Caco-2 (cell line): ENCODE measurements around the gene ENTPD8. TPM values are rescaled to one million over a fixed set of nuclear protein-coding genes. Genes with fewer than 3 reads are reported as not detected.

Experiments used
- BruUV-seq: library from RNA; stranded (reverse); fragments of 400-500 nt; replicated peaks from 2 replicates; lab custom pipeline; 2021; lab: Mats Ljungman, UMichigan
- CTCF ChIA-PET: fragments of 300-600 bp; sonication (Branson Sonifier 250); formaldehyde crosslinking; loops from one replicate; lab custom pipeline; 2022; ENCODE audit warnings: antibody characterized with exemption; lab: Charles Lee
- POLR2A ChIA-PET: fragments of 300-600 bp; sonication (Branson Sonifier 250); formaldehyde crosslinking; loops from one replicate; lab custom pipeline; 2022; ENCODE audit warnings: antibody characterized with exemption; lab: Charles Lee
- DNase-seq, 2 experiments: peaks; one replicate each; pipeline versions ENCODE4 v3.0.0 to v3.0.0-alpha.2; 2020 to 2022
- H3K27me3 ChIP-seq: replicated peaks from 2 replicates; pipeline ENCODE4 v1.6.0; 2011; ENCODE audit warnings: low read length; ENCODE audit not compliant: control insufficient read depth, insufficient read depth
- H3K36me3 ChIP-seq: 2 replicates; pipeline ENCODE4 v1.5.1; 2011; ENCODE audit warnings: low read length; ENCODE audit not compliant: control insufficient read depth, insufficient read depth
- H3K4me1 ChIP-seq: fragments of 250-450 bp; sonication (Bioruptor Pico); 2 replicates; pipeline ENCODE4 v1.5.1; 2020; ENCODE audit warnings: mild to moderate bottlenecking
- H3K4me3 ChIP-seq: 2 replicates; pipeline ENCODE4 v1.5.1; 2011; ENCODE audit warnings: low read depth, mild to moderate bottlenecking, control low read depth, low read length
- H3K9me3 ChIP-seq: fragments of 250-450 bp; sonication (Bioruptor Pico); 2 replicates; pipeline ENCODE4 v1.5.1; 2020; ENCODE audit warnings: mild to moderate bottlenecking, moderate library complexity
- H3K27ac Mint-ChIP-seq: one replicate; pipeline ENCODE4 v1.8.0; 2022; ENCODE audit warnings: mixed read lengths; ENCODE audit not compliant: unreplicated experiment
- H3K27me3 Mint-ChIP-seq: one replicate; pipeline ENCODE4 v1.8.0; 2022; ENCODE audit warnings: mixed read lengths; ENCODE audit not compliant: insufficient read depth, unreplicated experiment
- H3K36me3 Mint-ChIP-seq: one replicate; pipeline ENCODE4 v1.8.0; 2022; ENCODE audit warnings: mild to moderate bottlenecking, mixed read lengths; ENCODE audit not compliant: insufficient read depth, unreplicated experiment
- H3K4me1 Mint-ChIP-seq: one replicate; pipeline ENCODE4 v1.8.0; 2022; ENCODE audit warnings: low read depth, mixed read lengths; ENCODE audit not compliant: unreplicated experiment
- H3K4me3 Mint-ChIP-seq: one replicate; pipeline ENCODE4 v1.8.0; 2022; ENCODE audit warnings: mild to moderate bottlenecking, moderate library complexity, mixed read lengths; ENCODE audit not compliant: unreplicated experiment
- H3K9me3 Mint-ChIP-seq: one replicate; pipeline ENCODE4 v1.8.0; 2022; ENCODE audit warnings: mixed read lengths; ENCODE audit not compliant: unreplicated experiment
- CTCF ChIP-seq, 2 experiments: fragments of 200-600 bp in 1 of 2; IDR thresholded peaks; 1 replicate in 1 of 2; 2 replicates in 1 of 2; pipeline versions ENCODE4 v1.5.1 to v1.8.0; 2011 to 2022; ENCODE audit warnings: antibody characterized with exemption in 1 of 2, control low read depth in 1 of 2, inconsistent platforms in 1 of 2, low read depth in 1 of 2, low read length in 1 of 2, mild to moderate bottlenecking in 1 of 2, moderate library complexity in 1 of 2; ENCODE audit not compliant: insufficient read depth in 1 of 2, severe bottlenecking in 1 of 2, unreplicated experiment in 1 of 2
- intact Hi-C: fragments of 100-400 bp; cut with micrococcal nuclease; formaldehyde crosslinking; loops from one replicate; pipeline ENCODE4 v1.10.0; 2022; ENCODE audit not compliant: unreplicated experiment
- total RNA-seq: library from RNA; stranded (reverse); gene quantifications from 2 replicates; pipeline ENCODE4 v1.2.3, GENCODE V29; 2022

The ENTPD8 gene
- total RNA-seq, 1 experiment from 2014 or later = 8.6 TPM

- Mint-ChIP-seq H3K9me3 (no peaks in the 10 kb centered on the region), H3K36me3 (peaks cover 5% of the 10 kb centered on the region), H3K27me3 (no peaks in the 10 kb centered on the region), H3K4me1 (no peaks in the 10 kb centered on the region), H3K27ac (no peak overlapping the region), H3K4me3 (no peak overlapping the region)
- CTCF ChIA-PET = no interaction called here
- Histone ChIP-seq H3K4me1 (no peaks in the 10 kb centered on the region), H3K9me3 (no peaks in the 10 kb centered on the region), H3K4me3 (no peak overlapping the region), H3K36me3 (no peaks in the 10 kb centered on the region), H3K27me3 (no peaks in the 10 kb centered on the region)
- TF ChIP-seq CTCF (IDR thresholded peaks at IDR 0.05; ENCODE audit: insufficient read depth in 1 of 2, low read depth in 1 of 2, low read length in 1 of 2, severe bottlenecking in 1 of 2, unreplicated experiment in 1 of 2) = no peak
- intact Hi-C loops = no loop called here
- no TSS peak for BruUV-seq
- POLR2A ChIA-PET = no interaction called here
- DNase-seq = no peak
Observed at GRCh38 chr9:137408651-137409405, 32.3 kb downstream of the ENTPD8 start.

GRCh38 chr9:137407590-137408300 is 33.4 kb downstream of the ENTPD8 start:
- DNase-seq = no peak
- Histone ChIP-seq H3K4me3 (no peak overlapping the region), H3K9me3 (no peaks in the 10 kb centered on the region), H3K36me3 (no peaks in the 10 kb centered on the region), H3K27me3 (no peaks in the 10 kb centered on the region), H3K4me1 (no peaks in the 10 kb centered on the region)
- Mint-ChIP-seq H3K27me3 (no peaks in the 10 kb centered on the region), H3K4me3 (no peak overlapping the region), H3K4me1 (no peaks in the 10 kb centered on the region), H3K36me3 (peaks cover 4% of the 10 kb centered on the region), H3K27ac (no peak overlapping the region), H3K9me3 (no peaks in the 10 kb centered on the region)
- no TSS peak for BruUV-seq
- intact Hi-C loops = loop anchor here (1.0 kb wide), 1 partner anchor 120 kb away; no protein-coding TSS in a partner anchor
- CTCF ChIA-PET = no interaction called here
- POLR2A ChIA-PET = no interaction called here
- TF ChIP-seq CTCF (IDR thresholded peaks at IDR 0.05; ENCODE audit: insufficient read depth in 1 of 2, low read depth in 1 of 2, low read length in 1 of 2, severe bottlenecking in 1 of 2, unreplicated experiment in 1 of 2) = no peak

GRCh38 chr9:137406876-137407589 is 34.1 kb downstream of the ENTPD8 start:
- H3K27ac Mint-ChIP-seq = no peak overlapping the region
- ChIA-PET POLR2A (no interaction called here), CTCF (no interaction called here)
- peak overlapping the region; percentile 19; the same call in 1 of the 2 replicates for H3K4me3 ChIP-seq
- no peaks in the 10 kb centered on the region for H3K4me1 Mint-ChIP-seq
- DNase-seq = peak in 1 of 2 experiments; percentile 53
- no peaks in the 10 kb centered on the region for H3K4me1 ChIP-seq
- no peak overlapping the region for H3K4me3 Mint-ChIP-seq
- peak; percentile 22 to 38 for TF ChIP-seq CTCF (IDR thresholded peaks at IDR 0.05; ENCODE audit: insufficient read depth in 1 of 2, low read depth in 1 of 2, low read length in 1 of 2, severe bottlenecking in 1 of 2, unreplicated experiment in 1 of 2)
- H3K9me3 ChIP-seq = 0 out of 2 replicates have a peak, but pooled peaks cover 1% of the 10 kb centered on the region
- H3K36me3 ChIP-seq = no peaks in the 10 kb centered on the region
- BruUV-seq = no TSS peak
- H3K36me3 Mint-ChIP-seq = peaks cover 11% of the 10 kb centered on the region
- intact Hi-C loops = loop anchor here (1.0 kb wide), 1 partner anchor 120 kb away; no protein-coding TSS in a partner anchor
- no peaks in the 10 kb centered on the region for H3K9me3 Mint-ChIP-seq
- H3K27me3 ChIP-seq = no peaks in the 10 kb centered on the region
- no peaks in the 10 kb centered on the region for H3K27me3 Mint-ChIP-seq
